Breast epithelium (tissue), 4 donors: Measurements from ENCODE around the gene CDC42. TPM values are rescaled to one million over a fixed set of nuclear protein-coding genes. Genes with fewer than 3 reads are reported as not detected.

Source experiments
- DNase-seq, 2 donors: peaks; one replicate each; pipeline ENCODE4 v3.0.0-alpha.2; 2019; ENCODE audit warnings: low spot score in 2 of 2
- H3K27ac ChIP-seq, 2 donors: fragments of 200-600 bp; sonication (generic) in 1 of 2; one replicate each; pipeline ENCODE4 v1.5.1; 2016 to 2019; ENCODE audit warnings: mild to moderate bottlenecking in 1 of 2
- H3K27me3 ChIP-seq, 2 donors: fragments of 200-600 bp; sonication (generic) in 1 of 2; one replicate each; pipeline versions ENCODE4 v1.5.1 to v1.6.0; 2017 to 2019; ENCODE audit warnings: control low read depth in 1 of 2, mild to moderate bottlenecking in 1 of 2
- H3K36me3 ChIP-seq: fragments of 200-600 bp; one replicate; pipeline ENCODE4 v1.5.1; 2019
- H3K4me1 ChIP-seq, 2 donors: fragments of 200-600 bp; sonication (generic); one replicate each; pipeline ENCODE4 v1.5.1; 2016 to 2019; ENCODE audit warnings: control low read depth in 1 of 2
- H3K4me3 ChIP-seq, 3 donors: fragments of 200-600 bp; sonication (generic); 1 replicate in 2 of 3; 2 replicates in 1 of 3; pipeline ENCODE4 v1.5.1; 2016 to 2019; ENCODE audit warnings: mild to moderate bottlenecking in 3 of 3, moderate library complexity in 2 of 3
- H3K9me3 ChIP-seq, 2 donors: fragments of 200-600 bp; sonication (generic) in 1 of 2; one replicate each; pipeline ENCODE4 v1.5.1; 2016 to 2019; ENCODE audit warnings: control low read depth in 1 of 2
- CTCF ChIP-seq, 3 donors: fragments of 450-650 bp; IDR thresholded peaks; one replicate each; pipeline ENCODE4 v1.5.1; 2016 to 2017; ENCODE audit warnings: antibody characterized with exemption in 3 of 3, mild to moderate bottlenecking in 3 of 3, moderate library complexity in 3 of 3
- POLR2A ChIP-seq: fragments of 450-650 bp; IDR thresholded peaks from one replicate; pipeline ENCODE4 v1.6.1; 2016; ENCODE audit warnings: antibody characterized with exemption, mild to moderate bottlenecking, moderate library complexity
- POLR2AphosphoS5 ChIP-seq, 3 donors: sonication (generic); formaldehyde crosslinking; IDR thresholded peaks; one replicate each; pipeline ENCODE4 v1.6.1; 2017; ENCODE audit warnings: antibody characterized with exemption in 3 of 3
- intact Hi-C: fragments of 100-400 bp; cut with DNase I; formaldehyde crosslinking; loops from one replicate; pipeline ENCODE4 v1.15.1; 2023; ENCODE audit warnings: low total_unique reads
- total RNA-seq, 3 donors: library from RNA; depleted of rRNA; stranded (reverse); fragments of >200 nt; gene quantifications; one replicate each; pipeline ENCODE4 v1.1.0, GENCODE V29; 2016

Gene CDC42
- total RNA-seq, 3 donors from 2014 or later = 192 to 255 (median 213) TPM

GRCh38 chr1:22104094-22104493 lies 51.6 kb downstream of the CDC42 start:
- Histone ChIP-seq H3K9me3 (no peaks in the 10 kb centered on the region), H3K4me1 (peaks cover 5% of the 10 kb centered on the region in 2 donors), H3K27ac (no peak overlapping the region), H3K27me3 (no peaks in the 10 kb centered on the region), H3K36me3 (no peaks in the 10 kb centered on the region), H3K4me3 (no peak overlapping the region)
- TF ChIP-seq CTCF (IDR thresholded peaks at IDR 0.05) = no peak
- TF ChIP-seq POLR2A = no peak
- TF ChIP-seq POLR2AphosphoS5 (IDR thresholded peaks at IDR 0.05) = no peak
- intact Hi-C loops = no loop called here
- no peak for DNase-seq

- DNase-seq = no peak
- H3K9me3 ChIP-seq = no peaks in the 10 kb centered on the region
- TF ChIP-seq CTCF (IDR thresholded peaks at IDR 0.05) = no peak
- TF ChIP-seq POLR2AphosphoS5 (IDR thresholded peaks at IDR 0.05) = no peak
- no peak for TF ChIP-seq POLR2A
- H3K36me3 ChIP-seq = no peaks in the 10 kb centered on the region
- H3K27me3 ChIP-seq = no peaks in the 10 kb centered on the region
- no peak overlapping the region for H3K27ac ChIP-seq
- H3K4me3 ChIP-seq = no peak overlapping the region
- intact Hi-C loops = no loop called here
- H3K4me1 ChIP-seq = peaks cover 5% of the 10 kb centered on the region in 2 donors
Observed at GRCh38 chr1:22104865-22105437, 52.4 kb downstream of the CDC42 start.

- Histone ChIP-seq H3K27ac (no peak overlapping the region), H3K4me3 (no peak overlapping the region), H3K4me1 (peaks cover 5% of the 10 kb centered on the region in 2 donors), H3K27me3 (no peaks in the 10 kb centered on the region), H3K36me3 (no peaks in the 10 kb centered on the region), H3K9me3 (no peaks in the 10 kb centered on the region)
- no peak for DNase-seq
- TF ChIP-seq POLR2A (no peak), POLR2AphosphoS5 (IDR thresholded peaks at IDR 0.05) (no peak), CTCF (IDR thresholded peaks at IDR 0.05) (peak; percentile 83 to 86 (median 83))
- intact Hi-C loops = no loop called here
Observed at GRCh38 chr1:22105611-22106207, 53.2 kb downstream of the CDC42 start.

GRCh38 chr1:22107126-22107525 lies 54.6 kb downstream of the CDC42 start:
- no peaks in the 10 kb centered on the region for H3K27me3 ChIP-seq
- H3K4me1 ChIP-seq = peaks cover 5% of the 10 kb centered on the region in 2 donors
- peak in 1 of 2 donors; percentile 6 for DNase-seq
- no peaks in the 10 kb centered on the region for H3K9me3 ChIP-seq
- H3K36me3 ChIP-seq = no peaks in the 10 kb centered on the region
- intact Hi-C loops = no loop called here
- TF ChIP-seq POLR2A (no peak), POLR2AphosphoS5 (IDR thresholded peaks at IDR 0.05) (no peak), CTCF (IDR thresholded peaks at IDR 0.05) (no peak)
- H3K27ac ChIP-seq = no peak overlapping the region
- H3K4me3 ChIP-seq = no peak overlapping the region

GRCh38 chr1:22108339-22109105 lies 56.0 kb downstream of the CDC42 start:
- peaks cover 5% of the 10 kb centered on the region in 2 donors for H3K4me1 ChIP-seq
- TF ChIP-seq CTCF (IDR thresholded peaks at IDR 0.05) (no peak), POLR2A (no peak), POLR2AphosphoS5 (IDR thresholded peaks at IDR 0.05) (no peak)
- H3K27me3 ChIP-seq = no peaks in the 10 kb centered on the region
- H3K4me3 ChIP-seq = no peak overlapping the region
- H3K9me3 ChIP-seq = no peaks in the 10 kb centered on the region
- intact Hi-C loops = no loop called here
- no peak overlapping the region for H3K27ac ChIP-seq
- no peaks in the 10 kb centered on the region for H3K36me3 ChIP-seq
- DNase-seq = peak in 1 of 2 donors; percentile 17
